ENCODE data around the gene CDH13.

- TF ChIP-seq CTCF (conservative IDR thresholded peaks at IDR 0.05; ENCODE audit: low read depth, low read length) (no peak), EZH2 (IDR thresholded peaks at IDR 0.05; ENCODE audit: borderline replicate concordance, low read depth, low read length, poor library complexity, severe bottlenecking) (no peak)
Observed at GRCh38 chr16:83145297-83145696, 518.5 kb downstream of the CDH13 start.

Measured in A673 (cell line).